Neuronal stem cell (in vitro differentiated cells): ENCODE data around the gene BNIP3.
A peak's percentile ranks its signal among the peaks of the same experiment; 100 is the strongest.

Experiments
- DNase-seq: peaks from one replicate; pipeline ENCODE4 v3.0.0-alpha.2; 2013; ENCODE audit warnings: low spot score
- H2AFZ ChIP-seq: one replicate; pipeline ENCODE4 v1.6.1; 2013; ENCODE audit warnings: mild to moderate bottlenecking, low read length, inconsistent platforms
- H2AK5ac ChIP-seq: 2 replicates; pipeline ENCODE4 v1.6.1; 2013; ENCODE audit warnings: low read depth, mild to moderate bottlenecking, inconsistent platforms, low read length, moderate library complexity, mixed read lengths
- H2BK120ac ChIP-seq: 2 replicates; pipeline ENCODE4 v1.6.1; 2013; ENCODE audit warnings: low read depth, mild to moderate bottlenecking, inconsistent platforms, low read length, moderate library complexity, mixed read lengths
- H2BK12ac ChIP-seq: one replicate; pipeline ENCODE4 v1.6.1; 2013; ENCODE audit warnings: low read length, inconsistent platforms
- H2BK15ac ChIP-seq: 2 replicates; pipeline ENCODE4 v1.6.1; 2013; ENCODE audit warnings: mild to moderate bottlenecking, low read length, inconsistent platforms, mixed read lengths
- H2BK5ac ChIP-seq: one replicate; pipeline ENCODE4 v1.6.1; 2013; ENCODE audit warnings: inconsistent platforms, mild to moderate bottlenecking, low read length, moderate library complexity
- H3K14ac ChIP-seq: one replicate; pipeline ENCODE4 v1.6.1; 2013; ENCODE audit warnings: low read length, inconsistent platforms
- H3K18ac ChIP-seq: 2 replicates; pipeline ENCODE4 v1.6.1; 2013; ENCODE audit warnings: low read length, inconsistent platforms
- H3K23ac ChIP-seq: 2 replicates; pipeline ENCODE4 v1.6.1; 2013; ENCODE audit warnings: low read depth, mild to moderate bottlenecking, mixed read lengths, low read length, inconsistent platforms; ENCODE audit not compliant: poor library complexity
- H3K27ac ChIP-seq: replicated peaks from 3 replicates; pipeline ENCODE4 v1.5.1; 2013; ENCODE audit warnings: low read length, inconsistent platforms
- H3K27me3 ChIP-seq, 3 experiments: 2 replicates each; pipeline ENCODE4 v1.6.1; 2013; ENCODE audit warnings: low read length in 3 of 3, mild to moderate bottlenecking in 2 of 3, inconsistent platforms in 1 of 3, low read depth in 1 of 3, mixed read lengths in 1 of 3, moderate library complexity in 1 of 3; ENCODE audit not compliant: control insufficient read depth in 3 of 3, insufficient read depth in 3 of 3
- H3K36me3 ChIP-seq, 2 donors: replicated peaks in 1 of 2; 2 replicates each; pipeline ENCODE4 v1.6.1; 2013; ENCODE audit warnings: low read length in 2 of 2; ENCODE audit not compliant: control insufficient read depth in 2 of 2, insufficient read depth in 2 of 2
- H3K4ac ChIP-seq: 2 replicates; pipeline ENCODE4 v1.6.1; 2013; ENCODE audit warnings: inconsistent platforms, mild to moderate bottlenecking, low read length, moderate library complexity
- H3K4me1 ChIP-seq, 2 donors: 1 replicate in 1 of 2; 2 replicates in 1 of 2; pipeline ENCODE4 v1.6.1; 2013; ENCODE audit warnings: low read length in 2 of 2, low read depth in 1 of 2; ENCODE audit not compliant: control insufficient read depth in 2 of 2, insufficient read depth in 1 of 2
- H3K4me2 ChIP-seq: one replicate; pipeline ENCODE4 v1.6.1; 2013; ENCODE audit warnings: mild to moderate bottlenecking, low read length, inconsistent platforms; ENCODE audit not compliant: insufficient read depth, poor library complexity, severe bottlenecking
- H3K4me3 ChIP-seq, 2 donors: 2 replicates each; pipeline ENCODE4 v1.5.1; 2013; ENCODE audit warnings: low read length in 2 of 2, mild to moderate bottlenecking in 2 of 2, inconsistent platforms in 1 of 2, moderate library complexity in 1 of 2
- H3K79me1 ChIP-seq: one replicate; pipeline ENCODE4 v1.6.1; 2013; ENCODE audit warnings: low read depth, mild to moderate bottlenecking, inconsistent platforms, low read length, moderate library complexity
- H3K9ac ChIP-seq: one replicate; pipeline ENCODE4 v1.6.1; 2013; ENCODE audit warnings: mild to moderate bottlenecking, low read depth, low read length, inconsistent platforms; ENCODE audit not compliant: poor library complexity
- H3K9me3 ChIP-seq, 2 donors: replicated peaks in 1 of 2; 2 replicates each; pipeline versions ENCODE3 to v1.6.1; 2013; ENCODE audit warnings: low read length in 2 of 2, mild to moderate bottlenecking in 2 of 2, inconsistent platforms in 1 of 2, low read depth in 1 of 2, mixed read lengths in 1 of 2, moderate library complexity in 1 of 2; ENCODE audit not compliant: control insufficient read depth in 2 of 2, insufficient read depth in 1 of 2
- H4K8ac ChIP-seq: one replicate; pipeline ENCODE4 v1.6.1; 2013; ENCODE audit warnings: low read depth, mild to moderate bottlenecking, inconsistent platforms, low read length, moderate library complexity
- H4K91ac ChIP-seq: one replicate; pipeline ENCODE4 v1.6.1; 2013; ENCODE audit warnings: low read length, low read depth, mild to moderate bottlenecking, inconsistent platforms; ENCODE audit not compliant: poor library complexity
- WGBS, 2 donors: extraction: QIAGEN DNeasy Blood & Tissue Kit; methylation state at CpG; one replicate each; pipeline ENCODE4 v1.1.7; 2013; ENCODE audit warnings: missing lambda C conversion rate in 2 of 2, mixed read lengths in 1 of 2; ENCODE audit not compliant: insufficient read length in 2 of 2, insufficient replicate concordance in 1 of 2; ENCODE audit errors: extremely low coverage in 2 of 2; 5-methylcytosine and 5-hydroxymethylcytosine counted together

BNIP3 gene

GRCh38 chr10:131973160-131973951 is 8.4 kb downstream of the BNIP3 start:
- WGBS, 2 donors: no CpG with 5 or more reads among the region's 34 CpGs
- Histone ChIP-seq H2AFZ (no peak overlapping the region), H3K4ac (no peak overlapping the region), H3K36me3 (peaks cover 22 to 66% of the 10 kb centered on the region in 2 donors), H3K4me1 (no peaks in the 10 kb centered on the region), H3K23ac (no peak overlapping the region), H3K4me2 (no peak overlapping the region), H4K91ac (no peak overlapping the region), H4K8ac (no peak overlapping the region), H2BK5ac (no peak overlapping the region), H3K9me3 (peaks cover 0 to 1% of the 10 kb centered on the region in 2 donors), H3K79me1 (peaks cover 10% of the 10 kb centered on the region), H3K27me3 (no peaks in the 10 kb centered on the region), H2BK12ac (no peak overlapping the region), H2BK15ac (no peak overlapping the region), H3K18ac (peak overlapping the region; percentile 32), H3K27ac (no peak overlapping the region), H2AK5ac (no peak overlapping the region), H2BK120ac (no peak overlapping the region), H3K14ac (no peak overlapping the region), H3K9ac (no peak overlapping the region), H3K4me3 (no peak overlapping the region)
- DNase-seq: no peak

GRCh38 chr10:131972474-131973071 is 9.2 kb downstream of the BNIP3 start:
- no peak overlapping the region for H4K8ac ChIP-seq
- H3K9me3 ChIP-seq: peaks cover 0 to 1% of the 10 kb centered on the region in 2 donors
- WGBS, 2 donors: no CpG with 5 or more reads among the region's 11 CpGs
- H3K4me3 ChIP-seq: no peak overlapping the region
- H3K18ac ChIP-seq: peak overlapping the region; percentile 25
- no peaks in the 10 kb centered on the region for H3K27me3 ChIP-seq
- no peak overlapping the region for H3K4ac ChIP-seq
- H3K9ac ChIP-seq: peak overlapping the region; percentile 40
- no peak overlapping the region for H2BK12ac ChIP-seq
- H3K27ac ChIP-seq: no peak overlapping the region
- H3K4me1 ChIP-seq: no peaks in the 10 kb centered on the region
- no peak overlapping the region for H2BK120ac ChIP-seq
- H3K36me3 ChIP-seq: peaks cover 22 to 71% of the 10 kb centered on the region in 2 donors
- peaks cover 10% of the 10 kb centered on the region for H3K79me1 ChIP-seq
- H2AK5ac ChIP-seq: no peak overlapping the region
- DNase-seq: no peak
- H4K91ac ChIP-seq: no peak overlapping the region
- peak overlapping the region; percentile 4 for H3K4me2 ChIP-seq
- no peak overlapping the region for H2BK5ac ChIP-seq
- no peak overlapping the region for H3K23ac ChIP-seq
- H3K14ac ChIP-seq: no peak overlapping the region
- no peak overlapping the region for H2BK15ac ChIP-seq
- H2AFZ ChIP-seq: no peak overlapping the region

GRCh38 chr10:131971591-131971990 is 10.1 kb downstream of the BNIP3 start:
- Histone ChIP-seq H3K23ac (no peak overlapping the region), H2AFZ (no peak overlapping the region), H2BK12ac (no peak overlapping the region), H3K9me3 (peaks cover 0 to 1% of the 10 kb centered on the region in 2 donors), H2AK5ac (no peak overlapping the region), H3K9ac (no peak overlapping the region), H3K4ac (no peak overlapping the region), H3K4me3 (no peak overlapping the region), H3K27ac (no peak overlapping the region), H2BK5ac (no peak overlapping the region), H2BK120ac (no peak overlapping the region), H2BK15ac (no peak overlapping the region), H3K79me1 (peaks cover 10% of the 10 kb centered on the region), H3K18ac (no peak overlapping the region), H3K14ac (no peak overlapping the region), H4K91ac (no peak overlapping the region), H3K4me1 (no peaks in the 10 kb centered on the region), H4K8ac (no peak overlapping the region), H3K36me3 (peaks cover 22 to 76% of the 10 kb centered on the region in 2 donors), H3K27me3 (no peaks in the 10 kb centered on the region), H3K4me2 (no peak overlapping the region)
- DNase-seq: no peak
- WGBS, 2 donors: no CpG with 5 or more reads among the region's 7 CpGs

- no peak overlapping the region for H3K27ac ChIP-seq
- no peak overlapping the region for H3K9ac ChIP-seq
- no peak overlapping the region for H2BK120ac ChIP-seq
- no peak overlapping the region for H3K4ac ChIP-seq
- H3K36me3 ChIP-seq: peaks cover 23 to 80% of the 10 kb centered on the region in 2 donors
- H2AK5ac ChIP-seq: no peak overlapping the region
- H3K9me3 ChIP-seq: peaks cover 0 to 1% of the 10 kb centered on the region in 2 donors
- H3K23ac ChIP-seq: no peak overlapping the region
- H2AFZ ChIP-seq: no peak overlapping the region
- no peaks in the 10 kb centered on the region for H3K4me1 ChIP-seq
- no peaks in the 10 kb centered on the region for H3K27me3 ChIP-seq
- no peak overlapping the region for H3K4me3 ChIP-seq
- DNase-seq: no peak
- no peak overlapping the region for H2BK15ac ChIP-seq
- peaks cover 8% of the 10 kb centered on the region for H3K79me1 ChIP-seq
- no peak overlapping the region for H2BK5ac ChIP-seq
- no CpG with 5 or more reads among the region's 18 CpGs for WGBS, 2 donors
- H2BK12ac ChIP-seq: no peak overlapping the region
- H4K91ac ChIP-seq: no peak overlapping the region
- H3K4me2 ChIP-seq: no peak overlapping the region
- H3K18ac ChIP-seq: no peak overlapping the region
- no peak overlapping the region for H4K8ac ChIP-seq
- no peak overlapping the region for H3K14ac ChIP-seq
Measured at GRCh38 chr10:131970946-131971345, 10.8 kb downstream of the BNIP3 start.
